Stimulated activated naive CD8-positive, alpha-beta T cell treated with anti-CD3 and anti-CD28 coated beads, Interleukin-15, amount 100 ng/mL, for 72 hours (primary cell): ENCODE results near the gene FAM219B.
"Not testable (repeated sequence)": the region's sequence is repeated elsewhere in the genome, so short reads cannot be mapped to it uniquely, and the experiment has no call there.

Experiments
- ATAC-seq: fragments of 150-1000 bp; cut with Tn5 transposase; 2 replicates; pipeline ENCODE4 v1.10.0; 2021; ENCODE audit warnings: mild to moderate bottlenecking, moderate library complexity
- DNase-seq, 2 donors: peaks; one replicate each; pipeline ENCODE4 v3.0.0; 2021 to 2022
- H3K27ac Mint-ChIP-seq, 2 donors: one replicate each; pipeline ENCODE4 v1.8.0; 2022; ENCODE audit warnings: mild to moderate bottlenecking in 2 of 2, mixed read lengths in 2 of 2, moderate library complexity in 2 of 2
- H3K27me3 Mint-ChIP-seq: one replicate; pipeline ENCODE4 v1.8.0; 2022; ENCODE audit warnings: mixed read lengths
- H3K4me1 Mint-ChIP-seq: one replicate; pipeline ENCODE4 v1.8.0; 2022; ENCODE audit warnings: mild to moderate bottlenecking, mixed read lengths
- H3K4me3 Mint-ChIP-seq, 2 donors: one replicate each; pipeline ENCODE4 v1.8.0; 2022; ENCODE audit warnings: mild to moderate bottlenecking in 2 of 2, mixed read lengths in 2 of 2, moderate library complexity in 1 of 2
- H3K9me3 Mint-ChIP-seq, 2 donors: one replicate each; pipeline ENCODE4 v1.8.0; 2022; ENCODE audit warnings: mixed read lengths in 2 of 2

Gene FAM219B

GRCh38 chr15:74891469-74891868 lies 15.2 kb downstream of the FAM219B start:
- H3K4me1 Mint-ChIP-seq: peaks cover 53% of the 10 kb centered on the region
- no peak for ATAC-seq

GRCh38 chr15:74890665-74890960 lies 16.0 kb downstream of the FAM219B start:
- Mint-ChIP-seq H3K27ac (peak overlapping the region; percentile 59 to 96), H3K4me1 (peaks cover 53% of the 10 kb centered on the region), H3K9me3 (no peaks in the 10 kb centered on the region), H3K4me3 (peak overlapping the region; percentile 86 to 95), H3K27me3 (no peaks in the 10 kb centered on the region)
- no peak for ATAC-seq
- DNase-seq: no peak

More at GRCh38 chr15:74891469-74891868, 15.2 kb downstream of the FAM219B start:
- no peak for DNase-seq
- Mint-ChIP-seq H3K4me3 (peak overlapping the region; percentile 15 to 39), H3K27me3 (no peaks in the 10 kb centered on the region), H3K27ac (peak overlapping the region; percentile 13 to 31), H3K9me3 (no peaks in the 10 kb centered on the region)

DNA sequence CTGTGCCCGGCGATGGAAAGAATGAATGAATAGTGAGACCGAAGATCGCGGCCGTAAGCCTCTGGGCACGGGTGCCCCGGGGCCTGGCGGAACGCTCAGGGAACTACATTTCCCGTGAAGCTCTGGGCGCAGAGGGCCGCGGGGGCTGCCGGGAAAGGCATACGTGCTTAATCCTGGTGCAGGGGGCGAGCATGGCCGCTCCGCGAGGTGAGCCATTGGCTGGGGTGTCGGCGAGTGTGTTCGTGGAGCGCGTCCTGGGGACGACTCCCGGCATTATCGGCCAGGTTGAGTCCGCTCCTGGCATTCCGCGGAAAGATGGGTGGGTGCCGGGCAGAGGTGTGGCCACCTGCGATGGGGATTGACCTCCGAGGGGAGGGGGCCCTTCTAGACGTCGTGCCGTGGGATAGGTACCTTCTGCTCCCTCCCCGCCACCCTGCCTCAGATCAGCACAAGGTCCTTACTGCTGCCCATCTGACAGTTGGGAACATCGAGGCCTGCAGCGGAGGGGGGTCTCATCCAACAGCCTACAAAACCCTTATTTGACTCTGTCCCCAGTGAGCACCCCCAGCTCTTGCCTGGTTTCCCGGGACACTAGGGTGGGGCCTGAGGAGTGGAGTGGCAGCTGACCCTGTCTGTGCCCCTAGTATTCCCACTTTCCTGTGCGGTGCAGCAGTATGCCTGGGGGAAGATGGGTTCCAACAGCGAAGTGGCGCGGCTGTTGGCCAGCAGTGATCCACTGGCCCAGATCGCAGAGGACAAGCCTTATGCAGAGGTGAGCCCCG lies 16.6 kb downstream of the FAM219B start, which contains the start of gene MPI:
Gene MPI (plus strand): TSS at position 160 of the 782 bp plus-strand sequence. CDS start 32 bp downstream, at position 192.
- no peaks in the 10 kb centered on the region for H3K27me3 Mint-ChIP-seq
- no peaks in the 10 kb centered on the region for H3K9me3 Mint-ChIP-seq
- peak within 1 kb of the TSS; percentile 95 to 96 for H3K27ac Mint-ChIP-seq
- H3K4me3 Mint-ChIP-seq: peak within 1 kb of the TSS; percentile 86 to 95
- DNase-seq (peak; percentile 85 to 88), ATAC-seq (peak; percentile 98)
- H3K4me1 Mint-ChIP-seq: peaks cover 53% of the 10 kb centered on the region

- ATAC-seq (peak; percentile 8), DNase-seq (no peak)
- no peaks in the 10 kb centered on the region for H3K9me3 Mint-ChIP-seq
- peak overlapping the region; percentile 86 to 95 for H3K4me3 Mint-ChIP-seq
- H3K27ac Mint-ChIP-seq: peak overlapping the region; percentile 95 to 96
- H3K27me3 Mint-ChIP-seq: no peaks in the 10 kb centered on the region
- H3K4me1 Mint-ChIP-seq: peaks cover 53% of the 10 kb centered on the region
Measured at GRCh38 chr15:74889390-74889882, 17.2 kb downstream of the FAM219B start.

GRCh38 chr15:74888716-74889115 lies 17.9 kb downstream of the FAM219B start:
- DNase-seq (no peak), ATAC-seq (no peak)
- no peaks in the 10 kb centered on the region for H3K27me3 Mint-ChIP-seq
- peak overlapping the region in 1 of 2 donors; percentile 95 for H3K4me3 Mint-ChIP-seq
- H3K9me3 Mint-ChIP-seq: no peaks in the 10 kb centered on the region
- H3K27ac Mint-ChIP-seq: no peak overlapping the region
- peaks cover 49% of the 10 kb centered on the region for H3K4me1 Mint-ChIP-seq

GRCh38 chr15:74887537-74888193 lies 19.0 kb downstream of the FAM219B start:
- peaks cover 39% of the 10 kb centered on the region for H3K4me1 Mint-ChIP-seq
- H3K9me3 Mint-ChIP-seq, DNase-seq, H3K27ac Mint-ChIP-seq, ATAC-seq, H3K27me3 Mint-ChIP-seq, H3K4me3 Mint-ChIP-seq: not testable (repeated sequence)

GRCh38 chr15:74885461-74885860 lies 21.2 kb downstream of the FAM219B start:
- DNase-seq (no peak), ATAC-seq (no peak)
- Mint-ChIP-seq H3K27ac (peak overlapping the region in 1 of 2 donors; percentile 63), H3K9me3 (peaks cover 0 to 7% of the 10 kb centered on the region in 2 donors), H3K27me3 (no peaks in the 10 kb centered on the region), H3K4me1 (peaks cover 18% of the 10 kb centered on the region), H3K4me3 (no peak overlapping the region)

- Mint-ChIP-seq H3K27me3 (no peaks in the 10 kb centered on the region), H3K27ac (no peak overlapping the region), H3K4me1 (peaks cover 12% of the 10 kb centered on the region), H3K4me3 (no peak overlapping the region), H3K9me3 (peaks cover 0 to 7% of the 10 kb centered on the region in 2 donors)
- ATAC-seq: no peak
- no peak for DNase-seq
Measured at GRCh38 chr15:74884428-74885223, 22.0 kb downstream of the FAM219B start.

DNA sequence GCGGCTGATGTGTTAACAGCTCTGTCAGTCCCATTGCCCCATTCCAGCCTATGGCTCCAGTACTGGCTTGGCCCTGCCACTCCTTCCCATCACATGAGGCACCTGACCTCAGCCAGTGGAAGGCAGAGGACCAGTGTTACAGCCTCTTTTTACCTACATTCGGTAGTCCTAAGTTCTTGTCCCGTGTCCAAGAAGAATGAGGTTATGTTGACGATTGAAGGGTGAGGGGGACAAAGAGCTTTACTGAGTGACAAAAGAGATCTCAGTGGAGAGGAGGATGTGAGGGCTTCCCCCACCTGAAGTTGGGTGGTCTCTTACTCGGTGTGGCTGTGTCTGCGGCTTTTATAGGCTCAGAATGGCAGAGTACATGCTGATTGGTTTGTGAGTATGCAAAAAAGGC lies 24.1 kb downstream of the FAM219B start:
- no peak overlapping the region for H3K27ac Mint-ChIP-seq

DNA sequence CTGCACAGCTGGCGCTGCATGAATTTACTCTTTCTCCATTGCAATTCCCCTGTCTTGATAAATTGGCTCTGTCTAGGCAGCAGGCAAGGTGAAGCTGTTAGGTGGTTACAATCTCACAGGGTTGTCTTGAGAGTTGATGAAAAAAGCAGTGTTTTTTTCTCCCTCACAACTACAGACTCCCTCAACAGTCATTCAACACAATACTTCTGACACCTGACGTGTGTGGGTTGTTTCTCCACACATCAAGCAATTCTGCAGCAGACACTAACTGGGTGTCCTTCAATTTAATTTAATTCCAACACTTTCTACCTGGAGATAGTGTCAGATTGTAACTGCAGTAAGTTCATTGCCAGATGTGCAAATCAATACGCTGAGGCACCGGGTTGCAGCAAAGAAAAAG lies 28.4 kb downstream of the FAM219B start:
- Mint-ChIP-seq H3K27me3 (no peaks in the 10 kb centered on the region), H3K4me3 (no peak overlapping the region), H3K4me1 (peaks cover 21% of the 10 kb centered on the region), H3K27ac (no peak overlapping the region), H3K9me3 (peaks cover 0 to 15% of the 10 kb centered on the region in 2 donors)
- ATAC-seq (no peak), DNase-seq (no peak)

More for the DNA sequence above, 24.1 kb downstream of the FAM219B start:
- no peak for DNase-seq
- Mint-ChIP-seq H3K4me1 (no peaks in the 10 kb centered on the region), H3K4me3 (no peak overlapping the region), H3K27me3 (no peaks in the 10 kb centered on the region), H3K9me3 (peaks cover 0 to 7% of the 10 kb centered on the region in 2 donors)
- no peak for ATAC-seq

DNA sequence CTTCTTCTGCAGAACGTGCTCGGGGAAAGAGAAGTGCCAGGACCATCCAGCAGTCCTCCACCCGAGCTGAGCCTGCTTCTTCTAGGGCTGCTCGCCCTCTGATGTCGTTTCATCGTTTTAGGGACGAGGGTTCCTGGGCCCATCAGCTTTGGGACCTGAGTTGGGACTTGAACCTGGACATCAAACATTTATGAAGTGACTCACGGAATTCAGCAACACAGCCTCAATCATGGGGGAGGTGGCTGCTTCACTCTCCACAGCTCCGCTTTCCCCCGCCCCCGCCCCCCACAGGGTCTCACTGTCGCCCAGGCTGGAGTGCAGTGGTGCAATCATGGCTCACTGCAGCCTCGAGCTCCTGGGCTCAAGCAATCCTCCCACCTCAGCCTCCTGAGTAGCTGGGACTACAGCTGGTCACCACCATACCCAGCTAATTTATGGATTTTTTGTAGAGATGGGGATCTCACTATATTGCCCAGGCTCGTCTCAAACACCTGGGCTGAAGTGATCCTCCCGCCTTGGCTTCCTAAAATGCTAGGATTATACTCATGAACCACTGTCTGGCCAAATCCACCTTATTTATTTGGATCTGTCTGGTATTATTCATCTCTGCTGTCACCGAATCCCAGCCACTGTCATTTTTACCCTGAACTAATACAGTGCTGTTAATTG lies 32.8 kb downstream of the FAM219B start:
- peaks cover 61% of the 10 kb centered on the region for H3K4me1 Mint-ChIP-seq
- peaks cover 0 to 7% of the 10 kb centered on the region in 2 donors for H3K9me3 Mint-ChIP-seq
- ATAC-seq (no peak), DNase-seq (peak in 1 of 2 donors; percentile 38)
- H3K27ac Mint-ChIP-seq: peak overlapping the region in 1 of 2 donors; percentile 52
- H3K27me3 Mint-ChIP-seq: no peaks in the 10 kb centered on the region
- H3K4me3 Mint-ChIP-seq: peak overlapping the region; percentile 96 to 98

- H3K27ac Mint-ChIP-seq: peak within 1 kb of the TSS; percentile 94 to 98
- ATAC-seq: peak; percentile 94
- H3K27me3 Mint-ChIP-seq: no peaks in the 10 kb centered on the region
- H3K4me1 Mint-ChIP-seq: peaks cover 68% of the 10 kb centered on the region
- DNase-seq: peak; percentile 92 to 93
- H3K4me3 Mint-ChIP-seq: peak within 1 kb of the TSS; percentile 96 to 98
- H3K9me3 Mint-ChIP-seq: peaks cover 0 to 7% of the 10 kb centered on the region in 2 donors
Measured at GRCh38 chr15:74873036-74873755, 33.5 kb downstream of the FAM219B start, which contains the start of gene SCAMP2. TSS of gene SCAMP2 (minus strand) at chr15:74873365. CDS start at chr15:74873255, 110 bp downstream.

- ATAC-seq (no peak), DNase-seq (no peak)
- Mint-ChIP-seq H3K4me3 (peak overlapping the region; percentile 96 to 98), H3K4me1 (peaks cover 73% of the 10 kb centered on the region), H3K27ac (peak overlapping the region; percentile 93 to 98), H3K27me3 (no peaks in the 10 kb centered on the region), H3K9me3 (peaks cover 0 to 7% of the 10 kb centered on the region in 2 donors)
Measured at GRCh38 chr15:74872702-74873035, 34.0 kb downstream of the FAM219B start.

DNA sequence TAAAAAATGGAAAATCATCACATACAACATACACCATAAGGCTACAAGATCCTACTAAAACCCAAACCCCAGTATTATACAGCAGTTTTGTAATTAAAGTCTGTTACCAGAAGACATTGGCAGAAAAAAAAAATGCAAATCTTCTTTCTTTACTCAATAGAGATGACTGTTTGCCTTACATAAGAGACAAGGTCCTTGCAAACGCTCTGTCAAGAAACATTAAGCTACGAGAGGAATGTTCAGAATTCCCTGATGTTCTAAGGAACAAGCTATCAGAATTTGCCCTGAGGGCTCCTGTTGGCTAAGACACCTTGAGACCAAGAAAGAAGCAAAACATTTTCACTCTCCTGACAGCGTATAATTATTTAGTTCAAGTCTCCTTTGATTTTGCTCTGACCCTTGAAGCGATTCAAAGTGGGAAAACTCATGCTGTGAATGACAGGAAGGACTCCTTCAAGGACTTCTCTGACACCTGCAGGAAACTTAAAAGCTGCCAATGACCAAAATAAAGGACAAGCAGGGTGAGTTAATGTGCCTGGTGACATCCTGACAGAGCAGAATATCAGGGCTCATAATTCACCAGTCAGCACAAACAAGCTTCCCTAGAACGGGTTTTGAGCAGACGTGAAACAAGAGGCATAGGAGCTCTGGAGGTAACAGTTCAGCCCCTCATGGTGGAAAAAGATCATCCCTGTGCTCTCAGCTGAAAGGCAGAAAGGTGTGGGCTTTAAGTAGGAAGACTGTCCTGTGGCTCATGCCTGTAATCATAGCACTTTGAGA lies 36.0 kb downstream of the FAM219B start:
- DNase-seq (no peak), ATAC-seq (no peak)
- Mint-ChIP-seq H3K27me3 (no peaks in the 10 kb centered on the region), H3K4me1 (peaks cover 88% of the 10 kb centered on the region), H3K9me3 (peaks cover 0 to 7% of the 10 kb centered on the region in 2 donors), H3K4me3 (peak overlapping the region; percentile 73 to 98), H3K27ac (peak overlapping the region; percentile 73 to 83)
